Activated T-cell treated with anti-CD3 and anti-CD28 coated beads, Interleukin-2, amount 50 U/mL, for 72 hours (primary cell): ENCODE results near the gene PRMT1. TPM values are rescaled to one million over a fixed set of nuclear protein-coding genes. Genes with fewer than 3 reads are reported as not detected.

Experiments
- ATAC-seq, 2 donors: fragments of 150-1000 bp; cut with Tn5 transposase; replicated peaks in 1 of 2; 2 replicates each; pipeline ENCODE4 v1.10.0; 2021; ENCODE audit warnings: moderate library complexity in 2 of 2, mild to moderate bottlenecking in 1 of 2
- DNase-seq, 2 donors: peaks; one replicate each; pipeline ENCODE4 v3.0.0; 2021 to 2022; ENCODE audit warnings: mixed read lengths in 1 of 2
- H3K27ac Mint-ChIP-seq: one replicate; pipeline ENCODE4 v1.8.0; 2022; ENCODE audit warnings: mild to moderate bottlenecking, moderate library complexity, mixed read lengths
- H3K27me3 Mint-ChIP-seq: one replicate; pipeline ENCODE4 v1.8.0; 2022; ENCODE audit warnings: low read depth, mixed read lengths
- H3K36me3 Mint-ChIP-seq, 2 donors: one replicate each; pipeline ENCODE4 v1.8.0; 2022; ENCODE audit warnings: mixed read lengths in 2 of 2, mild to moderate bottlenecking in 1 of 2; ENCODE audit not compliant: insufficient read depth in 2 of 2
- H3K4me1 Mint-ChIP-seq: one replicate; pipeline ENCODE4 v1.8.0; 2022; ENCODE audit warnings: low read depth, mixed read lengths
- H3K4me3 Mint-ChIP-seq, 2 donors: one replicate each; pipeline ENCODE4 v1.8.0; 2022; ENCODE audit warnings: mild to moderate bottlenecking in 2 of 2, mixed read lengths in 2 of 2, moderate library complexity in 2 of 2
- H3K9me3 Mint-ChIP-seq, 2 donors: one replicate each; pipeline ENCODE4 v1.8.0; 2022; ENCODE audit warnings: mixed read lengths in 2 of 2
- total RNA-seq, 2 donors: library from RNA; stranded (reverse); gene quantifications; one replicate each; pipeline ENCODE4 v1.2.3, GENCODE V29; 2022

Gene PRMT1
- total RNA-seq, 2 donors from 2014 or later = 201 to 251 TPM

DNA sequence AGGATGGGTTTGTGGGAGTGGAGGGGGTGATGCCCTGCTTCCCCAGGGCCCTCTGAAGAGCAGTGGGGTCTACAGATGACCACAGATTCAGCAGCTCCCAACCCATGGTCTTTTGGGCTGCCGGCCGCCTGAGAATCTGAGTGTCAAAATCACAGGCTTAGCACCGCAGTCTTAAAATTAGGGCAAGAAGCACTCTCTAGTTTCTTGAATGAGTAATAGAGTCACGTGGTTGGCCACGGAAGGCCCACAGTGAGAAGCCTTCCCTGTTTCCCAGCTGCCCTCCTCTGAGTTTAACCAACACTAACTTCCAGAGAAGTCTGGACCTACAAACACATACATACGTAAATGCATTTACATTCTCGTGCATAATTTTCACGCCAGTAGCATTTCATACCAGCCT, 5.2 kb downstream of the PRMT1 start:
- H3K27me3 Mint-ChIP-seq = no peaks in the 10 kb centered on the region
- peaks cover 9 to 26% of the 10 kb centered on the region in 2 donors for H3K36me3 Mint-ChIP-seq
- ATAC-seq (no peak), DNase-seq (no peak)
- no peaks in the 10 kb centered on the region for H3K9me3 Mint-ChIP-seq
- no peak overlapping the region for H3K4me3 Mint-ChIP-seq
- peaks cover 41% of the 10 kb centered on the region for H3K4me1 Mint-ChIP-seq
- no peak overlapping the region for H3K27ac Mint-ChIP-seq

DNA sequence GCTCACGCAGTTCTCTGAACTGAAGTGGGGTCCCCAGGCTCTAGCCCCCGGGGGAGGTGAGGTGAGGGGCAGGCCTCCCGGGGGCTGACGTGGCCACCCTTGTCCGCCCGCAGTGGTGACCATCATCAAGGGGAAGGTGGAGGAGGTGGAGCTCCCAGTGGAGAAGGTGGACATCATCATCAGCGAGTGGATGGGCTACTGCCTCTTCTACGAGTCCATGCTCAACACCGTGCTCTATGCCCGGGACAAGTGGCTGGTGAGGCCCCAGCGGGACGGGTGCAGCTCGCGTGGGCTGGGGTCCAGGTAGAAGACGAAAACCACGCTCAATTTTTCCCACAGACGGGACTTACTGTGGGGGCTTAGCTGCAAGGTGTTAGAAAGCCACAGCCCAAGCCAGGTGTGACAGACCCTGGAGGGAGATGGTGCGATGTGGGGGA, 6.8 kb downstream of the PRMT1 start:
- DNase-seq = no peak
- peaks cover 32% of the 10 kb centered on the region for H3K4me1 Mint-ChIP-seq
- H3K4me3 Mint-ChIP-seq = no peak overlapping the region
- peaks cover 11 to 28% of the 10 kb centered on the region in 2 donors for H3K36me3 Mint-ChIP-seq
- H3K9me3 Mint-ChIP-seq = no peaks in the 10 kb centered on the region
- H3K27ac Mint-ChIP-seq = peak overlapping the region; percentile 44
- no peaks in the 10 kb centered on the region for H3K27me3 Mint-ChIP-seq
- ATAC-seq = no peak

DNA sequence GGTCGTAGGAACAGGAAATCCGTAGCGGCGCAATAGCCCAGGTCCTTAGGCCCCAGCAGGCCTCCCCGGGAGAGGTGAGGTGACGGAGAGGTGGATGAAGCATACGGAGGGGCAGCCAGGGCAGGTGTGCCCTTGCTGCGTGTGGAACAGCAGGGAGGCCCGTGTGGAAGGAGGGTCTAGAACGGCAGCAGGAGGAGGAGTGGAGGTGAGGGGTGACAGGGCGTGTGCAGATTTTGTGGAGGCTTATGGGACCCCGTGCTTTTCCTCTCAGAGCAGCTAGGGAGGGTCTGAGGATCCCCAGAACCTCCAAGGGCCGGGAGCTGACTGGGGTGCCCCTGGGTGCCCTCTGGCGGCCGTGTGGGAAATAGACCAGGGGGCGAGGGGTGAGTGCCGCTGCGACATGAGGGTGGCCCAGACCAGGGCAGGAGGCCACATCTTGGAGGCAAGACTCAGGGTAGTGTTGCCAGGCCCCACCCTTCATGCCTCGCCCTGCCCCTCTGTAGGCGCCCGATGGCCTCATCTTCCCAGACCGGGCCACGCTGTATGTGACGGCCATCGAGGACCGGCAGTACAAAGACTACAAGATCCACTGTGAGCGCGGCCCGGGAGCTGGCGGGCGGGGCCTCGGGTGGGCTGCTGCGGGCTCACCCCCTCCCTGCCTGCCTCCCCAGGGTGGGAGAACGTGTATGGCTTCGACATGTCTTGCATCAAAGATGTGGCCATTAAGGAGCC, 7.3 kb downstream of the PRMT1 start:
- ATAC-seq (no peak), DNase-seq (no peak)
- no peaks in the 10 kb centered on the region for H3K27me3 Mint-ChIP-seq
- H3K36me3 Mint-ChIP-seq = peaks cover 11 to 28% of the 10 kb centered on the region in 2 donors
- peaks cover 32% of the 10 kb centered on the region for H3K4me1 Mint-ChIP-seq
- H3K9me3 Mint-ChIP-seq = no peaks in the 10 kb centered on the region
- H3K4me3 Mint-ChIP-seq = no peak overlapping the region
- H3K27ac Mint-ChIP-seq = peak overlapping the region; percentile 44

DNA sequence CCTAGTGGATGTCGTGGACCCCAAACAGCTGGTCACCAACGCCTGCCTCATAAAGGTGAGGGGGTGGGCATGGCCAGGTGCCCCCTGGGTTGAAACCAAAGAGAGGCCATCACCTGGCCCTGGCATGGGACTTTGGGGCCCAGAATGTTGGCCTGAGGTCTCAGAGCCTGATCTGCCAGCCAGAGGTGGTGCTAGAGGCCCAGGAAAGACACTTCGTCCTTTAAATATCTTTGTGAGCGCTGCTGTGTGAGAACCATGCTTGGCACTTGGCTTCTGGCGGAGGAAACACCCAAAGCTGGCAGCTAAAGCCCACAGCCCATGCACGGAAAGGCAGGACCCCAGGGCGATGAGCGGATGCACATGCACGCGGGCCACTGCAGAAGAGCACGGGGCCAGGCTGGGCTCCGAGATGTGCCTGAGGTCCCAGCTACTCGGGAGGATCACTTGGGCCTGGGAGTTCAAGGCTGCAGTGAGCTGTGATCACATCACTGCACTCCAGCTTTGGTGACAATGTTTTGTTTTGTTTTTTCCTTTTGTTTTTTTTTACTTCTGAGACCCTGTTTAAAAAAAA, 8.0 kb downstream of the PRMT1 start:
- Mint-ChIP-seq H3K36me3 (peaks cover 11 to 30% of the 10 kb centered on the region in 2 donors), H3K27me3 (no peaks in the 10 kb centered on the region), H3K27ac (no peak overlapping the region), H3K4me1 (peaks cover 31% of the 10 kb centered on the region), H3K4me3 (no peak overlapping the region), H3K9me3 (no peaks in the 10 kb centered on the region)
- DNase-seq (no peak), ATAC-seq (no peak)

DNA sequence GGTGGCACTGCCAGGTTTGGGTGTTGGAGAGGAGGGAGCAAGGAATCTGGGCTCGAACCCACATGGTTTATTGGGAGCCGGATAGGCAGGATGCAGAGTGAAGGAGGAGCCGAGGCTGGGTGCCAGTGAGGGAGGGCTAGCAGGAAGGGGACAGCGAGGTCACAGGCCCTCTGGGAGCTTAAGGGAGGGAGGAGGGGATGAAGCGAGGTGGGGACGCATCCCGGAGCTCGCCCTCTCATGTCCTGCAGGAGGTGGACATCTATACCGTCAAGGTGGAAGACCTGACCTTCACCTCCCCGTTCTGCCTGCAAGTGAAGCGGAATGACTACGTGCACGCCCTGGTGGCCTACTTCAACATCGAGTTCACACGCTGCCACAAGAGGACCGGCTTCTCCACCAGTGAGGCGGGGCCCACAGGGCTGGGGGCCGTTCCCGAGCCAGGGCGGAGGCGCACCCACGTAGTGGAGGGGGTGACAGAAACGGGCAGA, 8.8 kb downstream of the PRMT1 start:
- DNase-seq = no peak
- Mint-ChIP-seq H3K36me3 (peaks cover 14 to 28% of the 10 kb centered on the region in 2 donors), H3K9me3 (no peaks in the 10 kb centered on the region), H3K27me3 (peaks cover 7% of the 10 kb centered on the region), H3K27ac (no peak overlapping the region), H3K4me1 (peaks cover 31% of the 10 kb centered on the region), H3K4me3 (no peak overlapping the region)
- ATAC-seq = no peak

DNA sequence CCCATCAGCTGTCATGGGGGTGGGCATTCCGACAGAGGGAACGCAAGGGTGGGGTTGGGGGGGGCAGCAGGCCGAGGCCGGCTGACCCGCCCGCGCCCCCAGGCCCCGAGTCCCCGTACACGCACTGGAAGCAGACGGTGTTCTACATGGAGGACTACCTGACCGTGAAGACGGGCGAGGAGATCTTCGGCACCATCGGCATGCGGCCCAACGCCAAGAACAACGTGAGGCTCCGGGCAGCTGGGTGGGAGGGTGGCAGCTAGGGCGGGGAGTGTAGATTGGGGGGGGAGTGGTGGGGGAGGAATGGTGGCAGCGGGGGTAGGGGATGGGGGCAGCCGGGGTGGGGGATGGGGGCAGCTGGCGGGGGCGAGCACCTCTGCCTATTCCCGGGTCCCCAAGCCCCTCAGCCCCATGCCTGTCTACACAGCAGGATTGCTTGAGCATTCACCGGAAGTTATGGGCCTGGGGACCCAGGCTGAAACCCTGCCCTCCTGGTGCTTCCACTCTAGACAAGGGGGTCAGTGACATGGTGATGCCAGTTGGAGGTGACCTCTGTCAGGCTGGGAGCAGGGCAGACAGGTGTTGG, 9.5 kb downstream of the PRMT1 start:
- Mint-ChIP-seq H3K27ac (no peak overlapping the region), H3K4me1 (peaks cover 34% of the 10 kb centered on the region), H3K4me3 (no peak overlapping the region), H3K36me3 (peaks cover 14 to 26% of the 10 kb centered on the region in 2 donors), H3K9me3 (no peaks in the 10 kb centered on the region), H3K27me3 (peaks cover 13% of the 10 kb centered on the region)
- DNase-seq (no peak), ATAC-seq (no peak)

DNA sequence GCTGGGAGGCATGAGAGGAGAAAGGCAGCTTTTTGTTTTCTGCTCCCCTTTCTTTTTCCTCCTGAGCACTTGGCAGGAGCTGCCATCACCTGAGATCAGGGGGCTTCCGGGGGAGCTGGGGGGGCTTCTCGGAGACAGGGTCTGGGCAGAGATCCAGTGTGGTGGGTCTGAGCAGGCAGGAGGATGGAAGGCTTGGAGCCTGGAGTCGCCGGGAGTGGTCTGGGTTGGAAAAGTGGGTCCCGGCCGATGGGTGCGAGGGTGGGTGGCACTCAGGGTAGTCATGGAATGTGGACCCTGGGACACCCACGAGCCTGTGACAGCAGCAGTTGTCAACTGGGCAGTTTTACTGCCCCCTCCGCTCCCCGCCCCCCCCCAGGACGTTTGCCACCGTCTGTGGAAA, 10.1 kb downstream of the PRMT1 start:
- H3K27me3 Mint-ChIP-seq = peaks cover 13% of the 10 kb centered on the region
- no peak overlapping the region for H3K4me3 Mint-ChIP-seq
- no peak overlapping the region for H3K27ac Mint-ChIP-seq
- DNase-seq (no peak), ATAC-seq (no peak)
- peaks cover 30% of the 10 kb centered on the region for H3K4me1 Mint-ChIP-seq
- no peaks in the 10 kb centered on the region for H3K9me3 Mint-ChIP-seq
- peaks cover 14 to 26% of the 10 kb centered on the region in 2 donors for H3K36me3 Mint-ChIP-seq

DNA sequence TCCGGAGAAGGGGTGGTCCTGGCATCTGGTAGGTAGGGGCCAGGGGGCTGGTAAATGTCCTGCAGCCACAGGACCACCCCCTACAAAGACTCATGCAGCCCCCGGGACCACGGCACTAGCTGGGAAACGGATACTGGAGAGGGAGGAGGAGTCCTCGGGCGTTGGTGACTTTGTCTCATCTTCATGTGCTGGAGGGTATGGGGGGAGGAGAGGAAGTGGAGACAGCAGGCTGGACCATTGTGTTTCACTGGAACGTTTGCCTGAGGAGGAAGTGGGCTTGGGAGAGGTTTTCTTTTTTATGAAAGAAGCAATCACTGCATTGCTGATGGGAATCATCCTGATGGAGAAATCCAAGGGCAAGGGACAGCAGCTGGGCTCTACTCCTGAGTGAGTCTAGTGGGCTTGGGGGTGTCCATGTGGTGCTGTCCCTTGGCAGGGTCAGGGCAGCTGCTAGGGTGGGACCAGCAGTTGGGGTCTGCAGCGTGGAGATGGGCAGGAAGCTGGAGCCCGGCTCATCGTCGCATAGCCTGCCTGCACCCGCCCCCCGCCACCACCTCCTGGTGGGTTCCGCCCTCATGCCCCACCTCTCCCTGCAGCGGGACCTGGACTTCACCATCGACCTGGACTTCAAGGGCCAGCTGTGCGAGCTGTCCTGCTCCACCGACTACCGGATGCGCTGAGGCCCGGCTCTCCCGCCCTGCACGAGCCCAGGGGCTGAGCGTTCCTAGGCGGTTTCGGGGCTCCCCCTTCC, 10.7 kb downstream of the PRMT1 start:
- no peak overlapping the region for H3K4me3 Mint-ChIP-seq

DNA sequence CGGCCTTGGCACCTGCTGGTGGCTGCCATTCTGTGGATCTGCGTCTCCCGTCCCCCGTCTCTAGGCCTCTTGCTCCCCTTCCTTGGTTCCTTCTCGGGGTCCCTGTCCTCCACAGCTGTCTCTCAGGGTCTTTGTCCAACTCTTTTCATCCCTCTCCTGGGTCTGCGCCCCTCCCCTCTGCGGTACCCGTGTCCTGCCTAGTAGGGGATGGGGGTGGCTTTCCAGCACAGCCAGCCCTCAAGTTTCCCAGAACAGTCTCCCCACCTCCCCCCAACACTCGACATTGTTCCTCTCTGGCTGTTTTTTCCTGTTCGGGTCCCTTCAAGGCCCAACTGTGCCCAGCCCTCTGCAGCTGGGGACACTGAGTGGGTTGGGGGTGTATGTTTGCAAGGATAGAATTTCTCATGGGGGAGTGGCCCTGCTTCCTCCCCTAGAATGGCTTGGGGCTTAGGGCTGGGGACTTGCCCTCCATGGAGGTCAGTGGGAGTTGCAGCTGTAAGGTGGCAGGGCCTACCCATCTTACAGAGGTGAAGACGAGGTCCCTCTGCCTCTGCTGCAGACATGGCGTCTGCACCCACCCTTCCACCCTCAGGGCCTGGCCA, 11.6 kb downstream of the PRMT1 start:
- DNase-seq (no peak), ATAC-seq (no peak)
- Mint-ChIP-seq H3K4me3 (no peak overlapping the region), H3K36me3 (peaks cover 11 to 19% of the 10 kb centered on the region in 2 donors), H3K4me1 (peaks cover 28% of the 10 kb centered on the region), H3K27me3 (peaks cover 13% of the 10 kb centered on the region), H3K27ac (no peak overlapping the region), H3K9me3 (no peaks in the 10 kb centered on the region)

More for the DNA sequence above, 10.7 kb downstream of the PRMT1 start:
- Mint-ChIP-seq H3K27ac (no peak overlapping the region), H3K9me3 (no peaks in the 10 kb centered on the region), H3K4me1 (peaks cover 28% of the 10 kb centered on the region), H3K36me3 (peaks cover 11 to 22% of the 10 kb centered on the region in 2 donors), H3K27me3 (peaks cover 13% of the 10 kb centered on the region)
- ATAC-seq (no peak), DNase-seq (no peak)

DNA sequence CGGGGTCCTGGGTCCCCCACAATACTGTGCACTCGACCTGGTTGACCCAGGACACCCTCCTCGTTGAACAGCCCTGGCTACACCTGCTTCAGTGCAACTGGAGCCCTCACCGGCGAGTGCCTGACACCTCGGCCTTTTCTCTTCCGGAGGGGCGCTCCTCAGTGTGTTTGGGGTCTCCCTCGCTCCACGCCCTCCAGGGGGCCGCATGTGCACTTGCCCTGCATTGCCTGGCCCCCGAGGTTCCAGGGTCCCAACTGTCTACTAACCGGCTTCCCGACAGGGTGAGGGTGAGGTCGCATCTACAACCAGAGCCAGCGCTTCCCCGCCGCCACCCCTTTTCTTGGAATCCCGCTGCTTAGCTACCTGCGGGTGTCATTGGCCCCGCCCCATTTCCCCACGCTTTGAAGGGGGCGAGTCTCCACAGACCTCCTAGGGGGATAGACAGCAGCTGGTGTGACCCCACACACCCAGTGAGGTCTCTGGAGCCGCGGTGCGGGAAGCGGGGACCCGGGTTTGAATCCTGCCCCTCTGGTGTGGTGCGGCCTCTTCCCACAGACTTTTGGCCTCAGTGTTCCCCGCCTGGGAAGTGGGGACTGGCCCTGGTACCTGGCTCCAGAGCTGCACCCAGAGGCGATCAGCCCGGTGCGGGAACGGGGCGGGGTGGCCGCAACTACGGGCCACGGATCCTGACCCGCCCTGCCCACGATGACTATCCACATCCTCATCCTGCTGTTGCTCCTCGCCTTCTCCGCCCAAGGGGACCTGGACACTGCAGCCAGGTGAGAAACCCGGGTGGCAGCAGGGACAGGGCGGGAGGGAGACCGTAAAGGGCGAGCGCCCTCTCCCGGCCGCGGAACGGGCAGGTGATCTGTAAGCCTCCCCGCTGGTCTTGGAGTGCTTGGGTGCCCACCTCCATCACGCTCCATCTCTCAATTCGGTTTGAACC, 12.3 kb downstream of the PRMT1 start, which contains the start of gene ADM5:
Gene ADM5 (plus strand): TSS at position 462 of the 946 bp plus-strand sequence. CDS start 244 bp downstream, at position 706.
- H3K36me3 Mint-ChIP-seq = peaks cover 5 to 13% of the 10 kb centered on the region in 2 donors
- H3K4me3 Mint-ChIP-seq = peak within 1 kb of the TSS; percentile 84 to 93
- H3K4me1 Mint-ChIP-seq = peaks cover 28% of the 10 kb centered on the region
- peaks cover 13% of the 10 kb centered on the region for H3K27me3 Mint-ChIP-seq
- no peaks in the 10 kb centered on the region for H3K9me3 Mint-ChIP-seq
- H3K27ac Mint-ChIP-seq = no peak within 1 kb of the TSS
- DNase-seq (peak; percentile 42 to 54), ATAC-seq (peak; percentile 32 to 35)

DNA sequence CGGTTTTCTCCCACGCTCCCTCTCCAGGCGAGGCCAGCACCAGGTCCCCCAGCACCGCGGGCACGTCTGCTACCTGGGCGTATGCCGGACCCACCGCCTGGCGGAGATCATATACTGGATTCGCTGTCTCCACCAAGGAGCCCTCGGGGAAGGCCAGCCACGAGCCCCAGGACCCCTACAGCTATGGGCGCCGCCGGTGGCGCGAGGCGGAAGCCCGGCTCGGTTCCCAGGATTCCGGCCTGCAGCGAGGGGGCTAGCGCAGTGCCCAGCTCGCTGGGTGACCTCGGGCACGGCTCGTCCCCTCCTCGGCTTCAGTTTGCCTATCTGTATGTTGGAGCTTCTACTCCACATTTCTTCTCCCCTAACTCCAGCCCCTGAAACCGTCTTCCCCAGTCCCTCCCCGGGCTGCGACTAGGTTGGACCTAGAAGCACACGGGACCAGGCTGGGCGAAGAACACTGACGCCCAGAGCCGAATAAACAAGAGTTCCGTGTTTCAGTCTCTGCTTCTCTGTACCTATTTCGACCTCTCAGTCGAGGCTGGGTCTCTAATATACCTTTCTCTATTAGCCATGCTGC, 13.1 kb downstream of the PRMT1 start:
- ATAC-seq (no peak), DNase-seq (no peak)
- Mint-ChIP-seq H3K4me3 (peak overlapping the region; percentile 84 to 93), H3K9me3 (no peaks in the 10 kb centered on the region), H3K4me1 (peaks cover 28% of the 10 kb centered on the region), H3K36me3 (peaks cover 5 to 11% of the 10 kb centered on the region in 2 donors), H3K27me3 (peaks cover 13% of the 10 kb centered on the region), H3K27ac (no peak overlapping the region)
